Measurements from ENCODE around the gene PRC1. TPM values are rescaled to one million over a fixed set of nuclear protein-coding genes. Genes with fewer than 3 reads are reported as not detected.

Gene PRC1
- total RNA-seq, 1 donor from 2014 or later, result 32.5 TPM

GRCh38 chr15:90960298-90961091 is 33.8 kb downstream of the PRC1 start:
- H3K27ac Mint-ChIP-seq (ENCODE audit: unreplicated experiment), result peak overlapping the region; percentile 56
- H3K4me3 Mint-ChIP-seq (ENCODE audit: unreplicated experiment), result no peak overlapping the region
- peaks cover 25% of the 10 kb centered on the region for H3K36me3 Mint-ChIP-seq (ENCODE audit: low read depth)

DNA sequence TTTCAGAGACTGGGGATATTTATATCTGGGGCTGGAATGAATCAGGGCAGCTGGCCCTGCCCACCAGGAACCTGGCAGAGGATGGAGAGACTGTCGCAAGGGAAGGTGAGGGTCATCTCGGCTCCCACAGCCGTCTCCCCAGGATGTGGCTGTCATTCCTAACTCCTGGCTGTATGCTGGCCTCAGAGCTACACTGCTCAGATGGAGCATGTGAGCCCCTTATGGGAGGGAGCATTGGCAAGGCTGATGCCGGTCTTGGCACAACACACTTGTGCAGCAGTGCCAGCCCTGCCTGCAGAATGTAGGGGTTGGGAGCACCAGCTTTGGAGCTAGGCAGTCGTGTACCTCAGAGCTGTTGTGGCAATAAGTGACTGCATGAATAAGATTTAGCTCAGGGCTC is 34.4 kb downstream of the PRC1 start:
- Mint-ChIP-seq H3K27me3 (ENCODE audit: low read depth) (no peaks in the 10 kb centered on the region), H3K4me1 (ENCODE audit: low read depth) (peaks cover 31% of the 10 kb centered on the region), H3K27ac (ENCODE audit: unreplicated experiment) (peak overlapping the region; percentile 87)

More at GRCh38 chr15:90960298-90961091, 33.8 kb downstream of the PRC1 start:
- no peaks in the 10 kb centered on the region for H3K27me3 Mint-ChIP-seq (ENCODE audit: low read depth)
- no peaks in the 10 kb centered on the region for H3K9me3 Mint-ChIP-seq (ENCODE audit: low read depth)
- H3K4me1 Mint-ChIP-seq (ENCODE audit: low read depth), result peaks cover 31% of the 10 kb centered on the region
- DNase-seq (ENCODE audit: low spot score), result no peak
- TF ChIP-seq, protein P1, sequence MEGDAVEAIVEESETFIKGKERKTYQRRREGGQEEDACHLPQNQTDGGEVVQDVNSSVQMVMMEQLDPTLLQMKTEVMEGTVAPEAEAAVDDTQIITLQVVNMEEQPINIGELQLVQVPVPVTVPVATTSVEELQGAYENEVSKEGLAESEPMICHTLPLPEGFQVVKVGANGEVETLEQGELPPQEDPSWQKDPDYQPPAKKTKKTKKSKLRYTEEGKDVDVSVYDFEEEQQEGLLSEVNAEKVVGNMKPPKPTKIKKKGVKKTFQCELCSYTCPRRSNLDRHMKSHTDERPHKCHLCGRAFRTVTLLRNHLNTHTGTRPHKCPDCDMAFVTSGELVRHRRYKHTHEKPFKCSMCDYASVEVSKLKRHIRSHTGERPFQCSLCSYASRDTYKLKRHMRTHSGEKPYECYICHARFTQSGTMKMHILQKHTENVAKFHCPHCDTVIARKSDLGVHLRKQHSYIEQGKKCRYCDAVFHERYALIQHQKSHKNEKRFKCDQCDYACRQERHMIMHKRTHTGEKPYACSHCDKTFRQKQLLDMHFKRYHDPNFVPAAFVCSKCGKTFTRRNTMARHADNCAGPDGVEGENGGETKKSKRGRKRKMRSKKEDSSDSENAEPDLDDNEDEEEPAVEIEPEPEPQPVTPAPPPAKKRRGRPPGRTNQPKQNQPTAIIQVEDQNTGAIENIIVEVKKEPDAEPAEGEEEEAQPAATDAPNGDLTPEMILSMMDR (IDR thresholded peaks at IDR 0.05), result no peak

GRCh38 chr15:90959028-90959595 is 35.2 kb downstream of the PRC1 start:
- H3K27me3 Mint-ChIP-seq (ENCODE audit: low read depth), result no peaks in the 10 kb centered on the region
- H3K4me1 Mint-ChIP-seq (ENCODE audit: low read depth), result peaks cover 33% of the 10 kb centered on the region
- H3K36me3 Mint-ChIP-seq (ENCODE audit: low read depth), result peaks cover 23% of the 10 kb centered on the region
- H3K9me3 Mint-ChIP-seq (ENCODE audit: low read depth), result no peaks in the 10 kb centered on the region
- no peak overlapping the region for H3K4me3 Mint-ChIP-seq (ENCODE audit: unreplicated experiment)
- DNase-seq (ENCODE audit: low spot score), result no peak
- H3K27ac Mint-ChIP-seq (ENCODE audit: unreplicated experiment), result peak overlapping the region; percentile 87
- TF ChIP-seq, protein P1 (IDR thresholded peaks at IDR 0.05), result no peak

More for the DNA sequence above, 34.4 kb downstream of the PRC1 start:
- TF ChIP-seq, protein P1 (IDR thresholded peaks at IDR 0.05), result no peak
- H3K9me3 Mint-ChIP-seq (ENCODE audit: low read depth), result no peaks in the 10 kb centered on the region
- no peak for DNase-seq (ENCODE audit: low spot score)
- H3K36me3 Mint-ChIP-seq (ENCODE audit: low read depth), result peaks cover 23% of the 10 kb centered on the region
- peak overlapping the region; percentile 38 for H3K4me3 Mint-ChIP-seq (ENCODE audit: unreplicated experiment)

GRCh38 chr15:90957791-90958190 is 36.5 kb downstream of the PRC1 start:
- DNase-seq (ENCODE audit: low spot score), result peak; percentile 54
- no peaks in the 10 kb centered on the region for H3K9me3 Mint-ChIP-seq (ENCODE audit: low read depth)
- no peaks in the 10 kb centered on the region for H3K27me3 Mint-ChIP-seq (ENCODE audit: low read depth)
- peak overlapping the region; percentile 68 for H3K27ac Mint-ChIP-seq (ENCODE audit: unreplicated experiment)
- peaks cover 33% of the 10 kb centered on the region for H3K4me1 Mint-ChIP-seq (ENCODE audit: low read depth)
- H3K4me3 Mint-ChIP-seq (ENCODE audit: unreplicated experiment), result peak overlapping the region; percentile 80
- H3K36me3 Mint-ChIP-seq (ENCODE audit: low read depth), result peaks cover 17% of the 10 kb centered on the region
- TF ChIP-seq, protein P1 (IDR thresholded peaks at IDR 0.05), result no peak

DNA sequence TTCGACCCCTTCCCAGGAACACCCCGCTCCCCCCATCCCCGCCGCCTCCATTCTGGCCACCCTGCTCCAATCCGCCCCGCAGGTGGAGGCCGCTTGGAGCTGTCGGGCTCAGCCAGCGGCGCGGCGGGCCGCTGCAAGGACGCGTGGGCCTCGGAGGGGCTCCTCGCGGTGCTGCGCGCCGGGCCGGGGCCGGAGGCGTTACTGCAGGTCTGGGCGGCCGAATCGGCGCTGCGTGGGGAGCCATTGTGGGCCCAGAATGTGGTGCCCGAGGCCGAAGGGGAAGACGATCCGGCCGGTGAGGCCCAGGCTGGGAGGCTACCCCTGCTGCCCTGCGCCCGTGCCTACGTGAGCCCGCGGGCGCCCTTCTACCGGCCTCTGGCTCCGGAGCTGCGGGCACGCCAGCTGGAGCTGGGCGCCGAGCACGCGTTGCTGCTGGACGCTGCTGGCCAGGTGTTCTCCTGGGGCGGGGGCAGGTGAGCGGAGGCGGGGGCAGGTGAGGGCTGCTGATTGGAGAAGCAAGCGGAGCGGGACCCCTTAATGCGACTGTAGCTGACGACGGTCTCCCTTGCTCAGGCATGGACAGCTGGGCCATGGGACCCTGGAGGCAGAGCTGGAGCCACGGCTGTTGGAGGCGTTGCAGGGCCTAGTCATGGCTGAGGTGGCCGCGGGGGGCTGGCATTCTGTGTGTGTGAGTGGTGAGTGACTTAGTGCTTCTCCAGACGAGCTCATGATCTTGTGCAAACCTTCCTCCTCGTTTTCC is 37.1 kb downstream of the PRC1 start:
- DNase-seq (ENCODE audit: low spot score), result peak; percentile 75
- Mint-ChIP-seq H3K36me3 (ENCODE audit: low read depth) (peaks cover 19% of the 10 kb centered on the region), H3K27me3 (ENCODE audit: low read depth) (no peaks in the 10 kb centered on the region), H3K4me3 (ENCODE audit: unreplicated experiment) (peak overlapping the region; percentile 80), H3K4me1 (ENCODE audit: low read depth) (peaks cover 33% of the 10 kb centered on the region), H3K9me3 (ENCODE audit: low read depth) (no peaks in the 10 kb centered on the region), H3K27ac (ENCODE audit: unreplicated experiment) (peak overlapping the region; percentile 68)
- TF ChIP-seq, protein P1 (IDR thresholded peaks at IDR 0.05), result no peak

Measured in chondrocyte (in vitro differentiated cells).